Uterus (tissue), 2 donors: ENCODE results near the gene SEPTIN1.

Source experiments
- POLR2A ChIP-seq, 2 donors: fragments of 450-650 bp; IDR thresholded peaks; one replicate each; pipeline ENCODE4 v1.6.1; 2016; ENCODE audit warnings: antibody characterized with exemption in 2 of 2, mild to moderate bottlenecking in 1 of 2, moderate library complexity in 1 of 2
- TF ChIP-seq, protein P1 (sequence below), 4 experiments: fragments of 200-600 bp in 2 of 4; fragments of 450-650 bp in 2 of 4; sonication (generic) in 2 of 4; IDR thresholded peaks; one replicate each; pipeline ENCODE4 v1.5.1; 2016 to 2019; ENCODE audit warnings: antibody characterized with exemption in 4 of 4, mild to moderate bottlenecking in 2 of 4, moderate library complexity in 1 of 4

DNA sequence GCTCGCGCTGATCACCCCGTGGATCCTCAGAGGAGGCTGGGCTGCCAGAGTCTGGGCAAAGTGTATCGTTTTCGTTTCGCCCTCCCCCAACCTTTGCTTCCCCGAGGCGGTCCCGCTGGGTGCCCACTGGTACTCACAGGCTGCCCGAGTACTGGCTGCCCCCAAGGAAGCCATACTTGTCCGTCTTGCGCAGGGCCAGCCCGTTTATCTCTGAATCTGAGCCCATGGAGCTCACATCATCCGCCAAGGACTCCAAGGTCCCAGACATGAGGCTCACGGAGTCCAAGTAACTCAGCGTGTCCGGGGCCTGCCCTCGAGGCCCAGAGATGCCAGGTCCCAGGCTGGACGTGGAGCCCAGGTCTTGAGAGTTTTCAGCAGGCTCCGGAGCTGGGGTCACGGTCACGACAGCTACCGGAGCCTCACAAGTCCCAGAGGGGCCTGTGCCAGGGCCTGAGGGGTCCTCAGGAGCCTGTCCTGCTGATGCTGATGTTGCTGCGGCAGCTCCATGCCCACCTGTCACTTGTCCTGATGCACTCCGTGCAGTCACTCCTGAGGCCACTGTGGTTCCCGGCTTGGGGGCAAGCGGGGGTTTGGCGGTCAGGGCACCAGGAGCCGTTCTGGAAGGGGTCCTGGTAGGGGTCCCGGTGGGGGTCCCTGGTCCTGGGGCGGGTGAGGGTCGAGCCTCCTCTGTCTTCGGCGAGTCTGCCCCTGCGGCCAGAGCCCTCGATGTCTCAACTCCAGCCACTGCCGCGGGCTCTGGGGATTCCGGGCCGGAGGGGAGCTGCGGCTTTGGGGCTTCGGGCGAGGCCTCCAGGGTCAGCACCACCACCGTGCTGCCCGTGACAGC is 13.0 kb downstream of the SEPTIN1 start:
- TF ChIP-seq, protein P1, sequence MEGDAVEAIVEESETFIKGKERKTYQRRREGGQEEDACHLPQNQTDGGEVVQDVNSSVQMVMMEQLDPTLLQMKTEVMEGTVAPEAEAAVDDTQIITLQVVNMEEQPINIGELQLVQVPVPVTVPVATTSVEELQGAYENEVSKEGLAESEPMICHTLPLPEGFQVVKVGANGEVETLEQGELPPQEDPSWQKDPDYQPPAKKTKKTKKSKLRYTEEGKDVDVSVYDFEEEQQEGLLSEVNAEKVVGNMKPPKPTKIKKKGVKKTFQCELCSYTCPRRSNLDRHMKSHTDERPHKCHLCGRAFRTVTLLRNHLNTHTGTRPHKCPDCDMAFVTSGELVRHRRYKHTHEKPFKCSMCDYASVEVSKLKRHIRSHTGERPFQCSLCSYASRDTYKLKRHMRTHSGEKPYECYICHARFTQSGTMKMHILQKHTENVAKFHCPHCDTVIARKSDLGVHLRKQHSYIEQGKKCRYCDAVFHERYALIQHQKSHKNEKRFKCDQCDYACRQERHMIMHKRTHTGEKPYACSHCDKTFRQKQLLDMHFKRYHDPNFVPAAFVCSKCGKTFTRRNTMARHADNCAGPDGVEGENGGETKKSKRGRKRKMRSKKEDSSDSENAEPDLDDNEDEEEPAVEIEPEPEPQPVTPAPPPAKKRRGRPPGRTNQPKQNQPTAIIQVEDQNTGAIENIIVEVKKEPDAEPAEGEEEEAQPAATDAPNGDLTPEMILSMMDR (IDR thresholded peaks at IDR 0.05) = no peak
- no peak for TF ChIP-seq POLR2A (IDR thresholded peaks at IDR 0.05)
